ENCODE results near the gene ATP2C2. TPM values are rescaled to one million over a fixed set of nuclear protein-coding genes. Genes with fewer than 3 reads are reported as not detected.

The ATP2C2 gene
- total RNA-seq, 1 experiment from 2014 or later, result 20.3 TPM

- DNase-seq (ENCODE audit: low read depth, low spot score) (no peak), ATAC-seq (no peak)
- intact Hi-C loops (cut with micrococcal nuclease), result loop anchor here (10.0 kb wide), 1 partner anchor 301 kb away; the partner anchor contains the start of gene TAF1C
- Histone ChIP-seq H3K36me3 (ENCODE audit: control insufficient read depth in 1 of 2, insufficient read depth in 2 of 2, low read length in 2 of 2) (peaks cover 43 to 68% of the 10 kb centered on the region in 2 experiments), H3K27me3 (ENCODE audit: insufficient read depth, low read length) (no peaks in the 10 kb centered on the region), H3K9me2 (ENCODE audit: insufficient read depth) (no peaks in the 10 kb centered on the region), H3K79me2 (ENCODE audit: insufficient read depth, low read length) (no peaks in the 10 kb centered on the region), H3K9me3 (ENCODE audit: control insufficient read depth in 1 of 2, insufficient read depth in 1 of 2, low read depth in 1 of 2, low read length in 2 of 2) (no peaks in the 10 kb centered on the region), H3K9ac (ENCODE audit: low read length) (no peak overlapping the region), H2AFZ (ENCODE audit: low read depth, low read length, poor library complexity, severe bottlenecking) (no peak overlapping the region), H3K4me2 (ENCODE audit: low read length) (no peak overlapping the region), H4K20me1 (ENCODE audit: insufficient read depth) (no peaks in the 10 kb centered on the region), H3K4me3 (replicated peaks in 1 of 2; ENCODE audit: low read depth in 1 of 2, low read length in 2 of 2) (no peak overlapping the region), H3K27ac (ENCODE audit: low read depth, low read length) (no peak overlapping the region), H3K4me1 (ENCODE audit: control insufficient read depth in 1 of 2, insufficient read depth in 2 of 2, low read length in 2 of 2) (no peaks in the 10 kb centered on the region)
- no TSS peak for BruUV-seq (replicated peaks)
- ChIA-PET RAD21 (ENCODE audit: low non-redundant PET in 1 of 2, low total read pairs in 2 of 2, uncharacterized antibody in 2 of 2, unreplicated experiment in 2 of 2) (interaction anchor here in 1 of 2 experiments (1.5 kb wide), 1 partner anchor 209 kb away, joined by 3 read pairs; no protein-coding TSS in a partner anchor), CTCF (no interaction called here), POLR2A (no interaction called here)
- TF ChIP-seq CBX3 (IDR thresholded peaks at IDR 0.05; ENCODE audit: low read depth) (no peak), SP1 (IDR thresholded peaks at IDR 0.05; ENCODE audit: low read depth) (no peak), RAD21 (IDR thresholded peaks at IDR 0.05; ENCODE audit: low read depth) (no peak), EZH2 (IDR thresholded peaks at IDR 0.05) (no peak), ELF1 (IDR thresholded peaks at IDR 0.05; ENCODE audit: borderline replicate concordance, low read depth) (no peak), SIN3A (IDR thresholded peaks at IDR 0.05; ENCODE audit: low read depth) (no peak), SRF (IDR thresholded peaks at IDR 0.05; ENCODE audit: low read depth) (no peak), REST (IDR thresholded peaks at IDR 0.05; ENCODE audit: low read depth) (no peak), ZNF274 (IDR thresholded peaks at IDR 0.05; ENCODE audit: low read depth, low read length) (no peak), CTCF (IDR thresholded peaks at IDR 0.05 in 2 of 3, conservative IDR thresholded peaks at IDR 0.05 in 1 of 3; ENCODE audit: borderline replicate concordance in 1 of 3, insufficient read depth in 1 of 3, low read depth in 2 of 3, low read length in 2 of 3) (no peak), JUND (IDR thresholded peaks at IDR 0.05) (no peak), ATF3 (IDR thresholded peaks at IDR 0.05) (no peak), POLR2AphosphoS5 (IDR thresholded peaks at IDR 0.05; ENCODE audit: low read depth, low read length) (no peak), POLR2A (IDR thresholded peaks at IDR 0.05; ENCODE audit: borderline replicate concordance, extremely low read depth, insufficient read depth, insufficient read length) (no peak), CEBPB (IDR thresholded peaks at IDR 0.05; ENCODE audit: low read depth) (no peak), ZBTB33 (IDR thresholded peaks at IDR 0.05; ENCODE audit: extremely low read depth, insufficient replicate concordance, low read length) (no peak), EZH2phosphoT487 (IDR thresholded peaks at IDR 0.05; ENCODE audit: borderline replicate concordance) (no peak), TCF7L2 (IDR thresholded peaks at IDR 0.05; ENCODE audit: borderline replicate concordance, extremely low read depth, insufficient read depth, insufficient read length) (no peak)
These were observed 117.1 kb downstream of the ATP2C2 start for GRCh38 chr16:84485255-84486010.

Measured in HCT116 (cell line).